AG09319 (cell line): ENCODE results near the gene IQCB1.

ENCODE experiments used
- DNase-seq: peaks from one replicate; pipeline ENCODE4 v3.0.0-alpha.2; 2010; ENCODE audit warnings: low read depth; ENCODE audit errors: extremely low read depth
- TF ChIP-seq, protein P1 (sequence below): IDR thresholded peaks from 2 replicates; pipeline ENCODE4 v1.5.1; 2011; ENCODE audit warnings: low read depth, mild to moderate bottlenecking, inconsistent platforms, low read length, moderate library complexity

IQCB1 gene

GRCh38 chr3:121855555-121855954 lies 20.7 kb upstream of the IQCB1 start:
- DNase-seq, result no peak
- TF ChIP-seq, protein P1, sequence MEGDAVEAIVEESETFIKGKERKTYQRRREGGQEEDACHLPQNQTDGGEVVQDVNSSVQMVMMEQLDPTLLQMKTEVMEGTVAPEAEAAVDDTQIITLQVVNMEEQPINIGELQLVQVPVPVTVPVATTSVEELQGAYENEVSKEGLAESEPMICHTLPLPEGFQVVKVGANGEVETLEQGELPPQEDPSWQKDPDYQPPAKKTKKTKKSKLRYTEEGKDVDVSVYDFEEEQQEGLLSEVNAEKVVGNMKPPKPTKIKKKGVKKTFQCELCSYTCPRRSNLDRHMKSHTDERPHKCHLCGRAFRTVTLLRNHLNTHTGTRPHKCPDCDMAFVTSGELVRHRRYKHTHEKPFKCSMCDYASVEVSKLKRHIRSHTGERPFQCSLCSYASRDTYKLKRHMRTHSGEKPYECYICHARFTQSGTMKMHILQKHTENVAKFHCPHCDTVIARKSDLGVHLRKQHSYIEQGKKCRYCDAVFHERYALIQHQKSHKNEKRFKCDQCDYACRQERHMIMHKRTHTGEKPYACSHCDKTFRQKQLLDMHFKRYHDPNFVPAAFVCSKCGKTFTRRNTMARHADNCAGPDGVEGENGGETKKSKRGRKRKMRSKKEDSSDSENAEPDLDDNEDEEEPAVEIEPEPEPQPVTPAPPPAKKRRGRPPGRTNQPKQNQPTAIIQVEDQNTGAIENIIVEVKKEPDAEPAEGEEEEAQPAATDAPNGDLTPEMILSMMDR, result no peak

- TF ChIP-seq, protein P1, result no peak
- DNase-seq, result no peak
Observed at GRCh38 chr3:121852256-121852655, 17.4 kb upstream of the IQCB1 start.

DNA sequence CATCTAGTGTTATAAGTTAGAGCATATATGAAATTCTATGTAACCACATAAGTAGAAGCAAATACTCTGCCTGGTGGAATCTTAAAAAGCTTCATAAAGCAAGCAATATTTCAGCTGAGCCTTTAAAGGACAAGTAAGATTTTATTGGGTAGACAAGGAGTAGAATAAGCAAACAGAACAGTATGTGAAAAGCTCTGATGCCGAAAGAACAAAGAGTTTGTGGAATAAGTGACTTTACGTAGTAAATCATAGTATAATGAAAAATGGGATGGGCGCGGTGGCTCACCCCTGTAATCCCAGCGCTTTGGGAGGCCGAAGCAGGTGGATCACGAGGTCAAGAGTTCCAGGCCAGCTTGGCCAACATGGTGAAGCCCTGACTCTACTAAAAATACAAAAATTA lies 10.0 kb upstream of the IQCB1 start:
- no peak for DNase-seq
- TF ChIP-seq, protein P1, result no peak

DNA sequence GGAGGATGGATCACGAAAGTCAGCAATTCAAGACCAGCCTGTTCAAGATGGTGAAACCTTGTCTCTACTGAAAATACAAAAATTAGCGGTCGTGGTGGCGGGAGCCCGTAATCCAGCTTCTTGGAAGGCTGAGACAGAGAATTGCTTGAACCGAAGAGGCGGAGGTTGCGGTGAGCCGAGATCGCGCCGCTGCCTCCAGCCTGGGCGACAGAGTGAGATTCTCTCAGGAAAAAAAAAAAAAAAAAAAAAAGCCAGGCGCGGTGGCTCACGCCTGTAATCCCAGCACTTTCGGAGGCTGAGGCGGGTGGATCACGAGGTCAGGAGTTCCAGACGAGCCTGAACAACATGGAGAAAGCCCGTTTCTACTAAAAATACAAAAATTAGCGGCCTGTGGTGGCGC lies 5.1 kb upstream of the IQCB1 start:
- DNase-seq, result no peak
- TF ChIP-seq, protein P1, result no peak

DNA sequence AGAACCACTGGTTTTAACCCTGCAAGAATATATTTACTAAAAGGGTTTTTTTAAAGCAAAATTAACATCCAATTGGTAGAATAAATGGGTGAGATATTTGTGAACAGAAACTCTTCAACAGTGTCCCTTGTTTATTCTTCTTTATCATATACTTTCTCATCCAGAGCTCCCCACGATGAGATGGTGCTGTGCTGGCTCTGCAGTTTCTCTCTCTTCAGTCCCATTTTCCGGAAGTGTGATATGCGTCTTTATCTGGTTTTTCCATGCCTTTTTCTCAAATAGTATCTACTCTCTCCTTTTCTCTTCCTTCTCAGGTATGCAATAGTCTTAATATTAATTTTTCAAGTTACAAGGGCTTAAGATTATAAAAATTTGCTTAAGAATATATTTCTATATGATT lies 1.6 kb upstream of the IQCB1 start:
- DNase-seq, result no peak
- TF ChIP-seq, protein P1, result no peak

GRCh38 chr3:121836064-121836463 lies 1.2 kb upstream of the IQCB1 start:
- DNase-seq, result no peak
- TF ChIP-seq, protein P1, result no peak

DNA sequence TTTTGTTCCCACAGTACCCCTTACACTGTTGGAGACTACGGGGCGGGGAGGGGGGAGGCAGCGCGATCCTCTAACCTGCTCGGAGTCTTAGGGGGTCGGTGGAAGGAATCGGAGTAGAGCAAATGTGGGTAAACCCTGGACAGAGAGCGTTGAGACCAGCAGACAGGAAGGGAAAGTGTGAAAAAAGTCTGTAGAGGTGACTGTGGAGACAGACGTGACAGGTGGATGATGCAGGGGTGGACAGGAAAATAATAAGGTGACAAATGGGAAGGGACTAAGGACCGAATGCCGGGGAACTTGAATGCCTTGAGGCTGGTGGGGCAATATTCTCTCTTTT lies 573 bp upstream of the IQCB1 start:
- TF ChIP-seq, protein P1, result no peak
- no peak for DNase-seq

DNA sequence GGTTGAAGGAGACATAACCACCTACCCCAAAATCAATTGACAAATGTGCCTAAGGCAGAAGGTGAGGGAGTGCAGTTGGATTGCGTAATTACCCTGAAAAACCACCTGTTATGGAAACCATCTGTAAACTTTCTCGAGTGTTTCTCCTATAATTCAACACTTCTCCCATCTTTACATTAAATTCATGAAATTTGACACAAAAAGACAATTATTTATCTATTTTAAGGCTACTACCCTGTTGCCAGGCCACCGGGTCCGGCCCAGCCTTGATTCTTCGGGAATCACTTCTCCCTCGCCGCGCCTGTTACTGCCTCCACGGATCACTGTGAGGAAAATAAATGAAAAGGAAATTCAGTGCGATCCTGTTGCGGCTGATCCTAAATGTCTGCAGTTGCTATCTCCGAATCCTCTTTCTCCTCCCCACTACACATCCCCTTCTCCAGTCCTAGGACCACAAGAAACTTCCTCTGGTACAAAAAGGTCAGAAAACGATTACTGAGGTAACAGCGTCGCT lies 646 bp downstream of the IQCB1 start:
- no peak for DNase-seq
- TF ChIP-seq, protein P1, result no peak
